Measurements from ENCODE around the gene DYRK1B. TPM values are rescaled to one million over a fixed set of nuclear protein-coding genes. Genes with fewer than 3 reads are reported as not detected.

The DYRK1B gene
- total and polyA plus RNA-seq, 8 donors = 6.2 to 20.6 (median 8.3) TPM

DNA sequence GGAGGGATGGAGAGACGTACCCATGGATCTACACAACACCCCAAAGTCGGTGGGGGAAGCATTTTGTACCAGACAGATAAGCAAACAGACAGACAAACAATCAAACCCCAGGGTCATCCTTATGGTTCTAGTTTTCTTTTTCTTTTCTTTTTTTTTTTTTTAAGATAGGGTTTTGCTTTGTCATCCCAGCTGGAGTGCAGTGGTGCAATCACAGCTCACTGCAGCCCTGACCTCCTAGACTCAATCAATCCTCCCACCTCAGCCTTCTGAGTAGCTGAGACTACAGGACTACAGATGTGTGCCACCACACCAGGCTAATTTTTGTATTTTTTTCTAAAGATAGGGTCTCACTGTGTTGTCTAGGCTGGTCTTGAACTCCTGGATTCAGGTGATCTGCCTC, 30.2 kb upstream of the DYRK1B start:
- no peak for DNase-seq
- intact Hi-C loops (cut with DNase I) = no loop called here
- WGBS, 2 donors = 45 to 63% methylated on average over 2 of the region's 2 CpGs

GRCh38 chr19:39858541-39858940, 24.6 kb upstream of the DYRK1B start:
- DNase-seq = no peak
- FAIRE-seq = no peak
- WGBS, 2 donors = 27 to 55% methylated on average over 9 to 11 of the region's 11 CpGs
- intact Hi-C loops (cut with DNase I) = no loop called here
- Histone ChIP-seq H3K9me3 (no peaks in the 10 kb centered on the region), H3K27me3 (no peaks in the 10 kb centered on the region), H3K36me3 (no peaks in the 10 kb centered on the region), H3K4me3 (no peak overlapping the region), H3K4me1 (no peaks in the 10 kb centered on the region), H3K27ac (no peak overlapping the region)
- no peak for TF ChIP-seq CTCF (IDR thresholded peaks at IDR 0.05)
- ATAC-seq = no peak

More for the DNA sequence above, 30.2 kb upstream of the DYRK1B start:
- no peak for FAIRE-seq
- TF ChIP-seq CTCF (IDR thresholded peaks at IDR 0.05) = no peak
- H3K4me1 ChIP-seq = no peaks in the 10 kb centered on the region
- no peaks in the 10 kb centered on the region for H3K27me3 ChIP-seq
- no peaks in the 10 kb centered on the region for H3K36me3 ChIP-seq
- no peaks in the 10 kb centered on the region for H3K9me3 ChIP-seq
- no peak overlapping the region for H3K4me3 ChIP-seq
- H3K27ac ChIP-seq = no peak overlapping the region
- no peak for ATAC-seq

GRCh38 chr19:39852882-39853281, 18.9 kb upstream of the DYRK1B start:
- Histone ChIP-seq H3K27ac (no peak overlapping the region), H3K36me3 (no peaks in the 10 kb centered on the region), H3K4me3 (no peak overlapping the region), H3K27me3 (no peaks in the 10 kb centered on the region), H3K9me3 (no peaks in the 10 kb centered on the region), H3K4me1 (no peaks in the 10 kb centered on the region)
- 83 to 89% methylated on average over 7 of the region's 7 CpGs for WGBS, 2 donors
- no peak for ATAC-seq
- no peak for FAIRE-seq
- TF ChIP-seq CTCF (IDR thresholded peaks at IDR 0.05) = no peak
- intact Hi-C loops (cut with DNase I) = no loop called here
- DNase-seq = no peak

GRCh38 chr19:39850892-39851291, 16.9 kb upstream of the DYRK1B start:
- Histone ChIP-seq H3K27me3 (no peaks in the 10 kb centered on the region), H3K4me1 (no peaks in the 10 kb centered on the region), H3K27ac (no peak overlapping the region), H3K9me3 (no peaks in the 10 kb centered on the region), H3K36me3 (no peaks in the 10 kb centered on the region), H3K4me3 (no peak overlapping the region)
- TF ChIP-seq CTCF (IDR thresholded peaks at IDR 0.05) = no peak
- no peak for FAIRE-seq
- no peak for ATAC-seq
- DNase-seq = no peak
- intact Hi-C loops (cut with DNase I) = no loop called here
- 62 to 73% methylated on average over 2 of the region's 2 CpGs for WGBS, 2 donors

GRCh38 chr19:39848392-39848791, 14.4 kb upstream of the DYRK1B start:
- H3K27ac ChIP-seq = no peak overlapping the region
- DNase-seq (no peak), FAIRE-seq (no peak), ATAC-seq (no peak)
- H3K9me3 ChIP-seq = no peaks in the 10 kb centered on the region
- TF ChIP-seq CTCF (IDR thresholded peaks at IDR 0.05) = no peak
- 82 to 96% methylated on average over 4 of the region's 4 CpGs for WGBS, 2 donors
- intact Hi-C loops (cut with DNase I) = no loop called here
- no peaks in the 10 kb centered on the region for H3K27me3 ChIP-seq
- no peaks in the 10 kb centered on the region for H3K36me3 ChIP-seq
- no peak overlapping the region for H3K4me3 ChIP-seq
- H3K4me1 ChIP-seq = peaks cover 8 to 14% (median 11%) of the 10 kb centered on the region in 3 donors
